Nephron progenitor cell (in vitro differentiated cells): Measurements from ENCODE around the gene DOCK11.
"Not testable (repeated sequence)": the region's sequence is repeated elsewhere in the genome, so short reads cannot be mapped to it uniquely, and the experiment has no call there.

ENCODE experiments used
- DNase-seq: peaks from one replicate; pipeline ENCODE4 v3.0.0; 2021
- H3K27ac Mint-ChIP-seq: 2 replicates; pipeline ENCODE4 v1.8.0; 2021; ENCODE audit warnings: mild to moderate bottlenecking, moderate library complexity, mixed read lengths
- H3K27me3 Mint-ChIP-seq: 2 replicates; pipeline ENCODE4 v1.8.0; 2021; ENCODE audit warnings: mild to moderate bottlenecking, low read depth, mixed read lengths; ENCODE audit not compliant: poor library complexity
- H3K36me3 Mint-ChIP-seq: 2 replicates; pipeline ENCODE4 v1.8.0; 2021; ENCODE audit warnings: low read depth, mixed read lengths
- H3K4me1 Mint-ChIP-seq: 2 replicates; pipeline ENCODE4 v1.8.0; 2021; ENCODE audit warnings: mixed read lengths
- H3K4me3 Mint-ChIP-seq: 2 replicates; pipeline ENCODE4 v1.8.0; 2021; ENCODE audit warnings: mild to moderate bottlenecking, moderate library complexity, mixed read lengths
- H3K9me3 Mint-ChIP-seq: 2 replicates; pipeline ENCODE4 v1.8.0; 2021; ENCODE audit warnings: mild to moderate bottlenecking, moderate library complexity, mixed read lengths
- TF ChIP-seq, protein P1 (sequence below): fragments of 200-600 bp; sonication (generic); IDR thresholded peaks from 2 replicates; pipeline ENCODE4 v1.5.0; 2021; ENCODE audit warnings: antibody characterized with exemption

DOCK11 gene

GRCh38 chrX:118726396-118726795, 230.8 kb downstream of the DOCK11 start:
- Mint-ChIP-seq H3K4me3 (peak overlapping the region; percentile 75), H3K27ac (peak overlapping the region; percentile 36), H3K9me3 (peaks cover 62% of the 10 kb centered on the region), H3K36me3 (no peaks in the 10 kb centered on the region), H3K27me3 (peaks cover 5% of the 10 kb centered on the region), H3K4me1 (peaks cover 72% of the 10 kb centered on the region)
- TF ChIP-seq, protein P1, sequence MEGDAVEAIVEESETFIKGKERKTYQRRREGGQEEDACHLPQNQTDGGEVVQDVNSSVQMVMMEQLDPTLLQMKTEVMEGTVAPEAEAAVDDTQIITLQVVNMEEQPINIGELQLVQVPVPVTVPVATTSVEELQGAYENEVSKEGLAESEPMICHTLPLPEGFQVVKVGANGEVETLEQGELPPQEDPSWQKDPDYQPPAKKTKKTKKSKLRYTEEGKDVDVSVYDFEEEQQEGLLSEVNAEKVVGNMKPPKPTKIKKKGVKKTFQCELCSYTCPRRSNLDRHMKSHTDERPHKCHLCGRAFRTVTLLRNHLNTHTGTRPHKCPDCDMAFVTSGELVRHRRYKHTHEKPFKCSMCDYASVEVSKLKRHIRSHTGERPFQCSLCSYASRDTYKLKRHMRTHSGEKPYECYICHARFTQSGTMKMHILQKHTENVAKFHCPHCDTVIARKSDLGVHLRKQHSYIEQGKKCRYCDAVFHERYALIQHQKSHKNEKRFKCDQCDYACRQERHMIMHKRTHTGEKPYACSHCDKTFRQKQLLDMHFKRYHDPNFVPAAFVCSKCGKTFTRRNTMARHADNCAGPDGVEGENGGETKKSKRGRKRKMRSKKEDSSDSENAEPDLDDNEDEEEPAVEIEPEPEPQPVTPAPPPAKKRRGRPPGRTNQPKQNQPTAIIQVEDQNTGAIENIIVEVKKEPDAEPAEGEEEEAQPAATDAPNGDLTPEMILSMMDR: no peak
- no peak for DNase-seq

DNA sequence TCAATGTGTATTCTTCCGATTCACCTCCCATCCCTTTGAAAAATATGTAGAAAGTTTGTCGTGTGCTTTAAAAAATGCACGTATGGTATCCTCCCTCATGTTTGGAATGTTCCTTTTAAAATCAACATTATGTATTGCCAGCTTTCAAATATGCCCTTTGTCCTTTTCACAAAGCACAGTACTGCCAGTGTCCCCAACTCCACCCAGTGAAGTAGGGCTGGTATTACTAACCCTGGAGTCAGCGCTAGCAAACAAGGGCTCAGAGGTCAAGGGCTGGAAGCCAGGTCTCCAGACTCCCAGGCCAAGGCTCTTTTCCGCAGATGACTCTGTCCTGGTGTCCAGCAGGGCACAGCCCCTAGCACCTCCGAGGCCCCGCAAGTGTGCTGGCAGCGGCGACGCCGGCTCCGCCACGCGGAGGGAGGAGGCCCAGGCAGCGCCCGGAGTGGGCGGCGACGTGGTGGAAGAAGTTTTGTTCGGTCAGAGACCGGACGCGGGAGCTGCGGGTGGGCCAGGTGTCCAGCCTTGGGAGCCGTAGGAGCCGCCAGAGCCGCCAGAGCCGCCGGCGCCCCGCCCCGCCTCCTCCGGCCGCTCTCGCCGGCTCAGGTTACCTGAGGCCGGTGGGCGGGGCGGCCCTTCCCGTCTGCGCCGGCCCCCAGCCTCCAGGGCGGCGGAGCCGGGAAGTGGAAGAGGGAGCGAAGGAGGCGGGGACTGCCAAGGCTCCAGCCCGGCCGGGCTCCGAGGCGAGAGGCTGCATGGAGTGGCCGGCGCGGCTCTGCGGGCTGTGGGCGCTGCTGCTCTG, 231.5 kb downstream of the DOCK11 start, which contains the start of gene IL13RA1:
TSS of gene IL13RA1 (plus strand) at position 720 of the 799 bp plus-strand sequence. CDS start at position 753, 33 bp downstream.
- peak within 1 kb of the TSS; percentile 87 for H3K4me3 Mint-ChIP-seq
- peaks cover 75% of the 10 kb centered on the region for H3K4me1 Mint-ChIP-seq
- H3K9me3 Mint-ChIP-seq: peaks cover 58% of the 10 kb centered on the region
- peak within 1 kb of the TSS; percentile 94 for H3K27ac Mint-ChIP-seq
- TF ChIP-seq, protein P1: no peak
- DNase-seq: peak; percentile 83
- peaks cover 4% of the 10 kb centered on the region for H3K27me3 Mint-ChIP-seq
- no peaks in the 10 kb centered on the region for H3K36me3 Mint-ChIP-seq

GRCh38 chrX:118727686-118728339, 232.2 kb downstream of the DOCK11 start:
- peaks cover 77% of the 10 kb centered on the region for H3K4me1 Mint-ChIP-seq
- peaks cover 3% of the 10 kb centered on the region for H3K27me3 Mint-ChIP-seq
- H3K4me3 Mint-ChIP-seq: peak overlapping the region; percentile 87
- peak overlapping the region; percentile 94 for H3K27ac Mint-ChIP-seq
- H3K36me3 Mint-ChIP-seq: peaks cover 4% of the 10 kb centered on the region
- H3K9me3 Mint-ChIP-seq: peaks cover 57% of the 10 kb centered on the region
- peak; percentile 50 for DNase-seq
- TF ChIP-seq, protein P1: no peak

DNA sequence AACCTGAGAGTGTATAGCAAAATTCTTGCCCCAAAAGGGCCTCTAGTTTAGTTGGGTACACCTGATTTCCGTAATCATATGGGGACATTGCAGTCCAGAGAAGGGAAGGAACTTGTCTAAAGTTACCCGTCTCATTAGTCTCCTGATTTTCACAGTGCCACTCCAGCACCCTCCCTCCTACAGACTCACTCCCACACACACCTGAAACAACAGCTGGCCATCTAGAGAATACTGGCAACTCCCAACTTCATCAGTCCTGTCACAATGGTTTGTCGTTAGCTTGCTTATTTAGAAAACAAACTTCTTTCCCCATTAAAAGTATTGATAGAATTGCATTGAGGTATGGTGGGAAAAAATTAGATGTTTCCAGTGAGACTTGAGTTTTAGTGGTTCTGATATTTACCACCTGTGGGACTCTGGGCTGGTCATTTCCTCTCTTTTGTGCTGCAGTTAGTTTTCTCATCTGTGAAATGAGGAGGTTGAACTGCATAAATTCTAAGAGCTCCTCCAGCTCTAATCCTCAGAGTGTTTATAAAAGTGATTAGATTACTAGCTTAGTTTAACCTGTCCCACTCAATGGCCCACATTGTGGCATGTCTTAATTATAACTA, 233.5 kb downstream of the DOCK11 start:
- peaks cover 17% of the 10 kb centered on the region for H3K36me3 Mint-ChIP-seq
- H3K9me3 Mint-ChIP-seq: peaks cover 58% of the 10 kb centered on the region
- peaks cover 64% of the 10 kb centered on the region for H3K4me1 Mint-ChIP-seq
- TF ChIP-seq, protein P1: no peak
- no peak for DNase-seq
- peaks cover 3% of the 10 kb centered on the region for H3K27me3 Mint-ChIP-seq
- peak overlapping the region; percentile 94 for H3K27ac Mint-ChIP-seq
- peak overlapping the region; percentile 87 for H3K4me3 Mint-ChIP-seq

DNA sequence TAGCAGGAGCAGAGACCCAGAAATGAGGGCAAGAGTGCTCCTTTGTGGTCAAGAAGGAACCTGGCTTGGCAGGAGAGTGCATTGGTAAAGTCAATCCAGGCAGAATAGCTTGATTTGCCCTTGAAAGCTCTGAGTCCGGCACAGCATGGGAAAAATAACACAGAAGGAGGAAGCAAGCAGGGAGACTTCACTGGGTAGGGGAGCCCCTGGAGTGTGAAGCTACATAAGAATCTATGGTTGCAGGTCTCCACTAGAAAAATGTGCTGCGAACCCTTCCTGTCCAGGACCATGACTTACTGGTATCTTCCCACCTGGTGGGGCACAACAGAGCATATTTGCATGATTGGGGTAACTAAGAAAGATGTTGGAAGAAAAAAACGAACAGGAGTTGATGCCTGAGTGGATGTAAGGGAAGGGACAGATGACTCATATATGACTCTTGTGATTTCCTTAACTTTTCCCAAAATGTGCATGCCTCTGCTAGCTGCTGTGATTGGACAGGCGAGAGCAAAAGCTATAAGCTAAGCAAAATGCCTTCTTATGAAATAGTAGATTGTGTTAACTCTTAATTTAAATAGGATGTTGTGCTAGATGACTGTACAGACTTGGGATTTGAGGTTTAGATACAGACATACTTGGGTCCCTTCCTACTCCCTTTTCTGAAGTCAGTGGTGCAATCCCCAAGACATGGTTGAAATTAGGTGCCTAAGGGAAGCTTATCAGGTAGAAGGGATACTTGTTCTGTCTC, 235.1 kb downstream of the DOCK11 start:
- H3K4me3 Mint-ChIP-seq: peak overlapping the region; percentile 72
- peaks cover 31% of the 10 kb centered on the region for H3K36me3 Mint-ChIP-seq
- peaks cover 49% of the 10 kb centered on the region for H3K4me1 Mint-ChIP-seq
- peak overlapping the region; percentile 98 for H3K27ac Mint-ChIP-seq
- no peaks in the 10 kb centered on the region for H3K27me3 Mint-ChIP-seq
- peaks cover 61% of the 10 kb centered on the region for H3K9me3 Mint-ChIP-seq
- DNase-seq: no peak
- TF ChIP-seq, protein P1: no peak

- DNase-seq, H3K4me3 Mint-ChIP-seq, H3K27ac Mint-ChIP-seq, H3K27me3 Mint-ChIP-seq: not testable (repeated sequence)
- Mint-ChIP-seq H3K9me3 (peaks cover 68% of the 10 kb centered on the region), H3K36me3 (peaks cover 50% of the 10 kb centered on the region), H3K4me1 (peaks cover 36% of the 10 kb centered on the region)
Measured at GRCh38 chrX:118732551-118732950, 236.9 kb downstream of the DOCK11 start.
